Nucleus accumbens (tissue), 56 donors: ENCODE results near the gene ANKRD44.
"Not testable (repeated sequence)": the region's sequence is repeated elsewhere in the genome, so short reads cannot be mapped to it uniquely, and the experiment has no call there.

Source experiments
- DNase-seq, 56 donors: peaks; one replicate each; lab custom pipeline; 2025; lab: John Stamatoyannopoulos, UW

Gene ANKRD44

GRCh38 chr2:197241596-197241995 lies 69.0 kb downstream of the ANKRD44 start:
- DNase-seq: no peak

- no peak for DNase-seq
Observed at GRCh38 chr2:197241153-197241552, 69.4 kb downstream of the ANKRD44 start.

GRCh38 chr2:197240421-197241041 lies 70.0 kb downstream of the ANKRD44 start:
- DNase-seq: no peak

GRCh38 chr2:197240018-197240417 lies 70.6 kb downstream of the ANKRD44 start:
- not testable (repeated sequence) for DNase-seq

GRCh38 chr2:197239434-197239833 lies 71.1 kb downstream of the ANKRD44 start:
- DNase-seq: no peak

- DNase-seq: peak in 2 of 56 donors; percentile 2 to 12
Observed at GRCh38 chr2:197238043-197238365, 72.6 kb downstream of the ANKRD44 start.

- DNase-seq: peak in 1 of 56 donors; percentile 3
Observed at GRCh38 chr2:197237291-197238042, 73.1 kb downstream of the ANKRD44 start.

- DNase-seq: peak in 18 of 56 donors; percentile 5 to 36 (median 17)
Observed at GRCh38 chr2:197236816-197237215, 73.8 kb downstream of the ANKRD44 start.

- DNase-seq: no peak
Observed at GRCh38 chr2:197236159-197236558, 74.4 kb downstream of the ANKRD44 start.

GRCh38 chr2:197235711-197236110 lies 74.9 kb downstream of the ANKRD44 start:
- DNase-seq: no peak

GRCh38 chr2:197234671-197235191 lies 75.8 kb downstream of the ANKRD44 start:
- no peak for DNase-seq

GRCh38 chr2:197233473-197233872 lies 77.1 kb downstream of the ANKRD44 start:
- no peak for DNase-seq

- no peak for DNase-seq
Observed at GRCh38 chr2:197232010-197232409, 78.6 kb downstream of the ANKRD44 start.

GRCh38 chr2:197229509-197230443 lies 80.8 kb downstream of the ANKRD44 start:
- no peak for DNase-seq

GRCh38 chr2:197223451-197223850 lies 87.1 kb downstream of the ANKRD44 start:
- no peak for DNase-seq

- DNase-seq: no peak
Observed at GRCh38 chr2:197219636-197220035, 90.9 kb downstream of the ANKRD44 start.

GRCh38 chr2:197217541-197217940 lies 93.0 kb downstream of the ANKRD44 start:
- no peak for DNase-seq

- DNase-seq: no peak
Observed at GRCh38 chr2:197216361-197216979, 94.1 kb downstream of the ANKRD44 start.

- no peak for DNase-seq
Observed at GRCh38 chr2:197215748-197216360, 94.7 kb downstream of the ANKRD44 start.
